Endodermal cell (in vitro differentiated cells): ENCODE measurements around the gene ZDHHC11. TPM values are rescaled to one million over a fixed set of nuclear protein-coding genes. Genes with fewer than 3 reads are reported as not detected.

Source experiments
- DNase-seq: peaks from one replicate; pipeline ENCODE4 v3.0.0-alpha.2; 2017
- H3K27ac ChIP-seq: 2 replicates; pipeline ENCODE4 v1.5.1; 2013; ENCODE audit warnings: mild to moderate bottlenecking, low read depth, low read length, moderate library complexity
- H3K27me3 ChIP-seq: 2 replicates; pipeline ENCODE4 v1.6.1; 2013; ENCODE audit warnings: mild to moderate bottlenecking, low read length, moderate library complexity; ENCODE audit not compliant: insufficient read depth, control insufficient read depth, poor library complexity, severe bottlenecking
- H3K36me3 ChIP-seq: 2 replicates; pipeline ENCODE4 v1.7.0; 2013; ENCODE audit warnings: mild to moderate bottlenecking, low read length, moderate library complexity; ENCODE audit not compliant: control insufficient read depth, insufficient read depth
- H3K4me1 ChIP-seq: one replicate; pipeline ENCODE4 v1.7.0; 2013; ENCODE audit warnings: low read length; ENCODE audit not compliant: control insufficient read depth, insufficient read depth
- H3K4me3 ChIP-seq: 2 replicates; pipeline ENCODE4 v1.5.1; 2013; ENCODE audit warnings: mild to moderate bottlenecking, low read length, moderate library complexity
- H3K9ac ChIP-seq: 2 replicates; pipeline ENCODE4 v1.6.1; 2013; ENCODE audit warnings: mild to moderate bottlenecking, low read length, moderate library complexity; ENCODE audit not compliant: poor library complexity, severe bottlenecking; ENCODE audit errors: extremely low read depth
- H3K9me3 ChIP-seq: 2 replicates; pipeline ENCODE4 v1.6.1; 2013; ENCODE audit warnings: mild to moderate bottlenecking, low read length, moderate library complexity; ENCODE audit not compliant: control insufficient read depth
- H3K27ac Mint-ChIP-seq: 2 replicates; pipeline ENCODE4 v1.8.0; 2020; ENCODE audit warnings: mixed read lengths
- H3K27me3 Mint-ChIP-seq: 2 replicates; pipeline ENCODE4 v1.8.0; 2021; ENCODE audit warnings: mild to moderate bottlenecking, mixed read lengths; ENCODE audit not compliant: insufficient read depth
- H3K36me3 Mint-ChIP-seq: 2 replicates; pipeline ENCODE4 v1.8.0; 2020; ENCODE audit warnings: low read depth, mixed read lengths
- H3K4me1 Mint-ChIP-seq: 2 replicates; pipeline ENCODE4 v1.8.0; 2020; ENCODE audit warnings: mixed read lengths
- H3K4me3 Mint-ChIP-seq: 2 replicates; pipeline ENCODE4 v1.8.0; 2020; ENCODE audit warnings: mild to moderate bottlenecking, moderate library complexity, mixed read lengths
- H3K9me3 Mint-ChIP-seq: 2 replicates; pipeline ENCODE4 v1.8.0; 2020; ENCODE audit warnings: mild to moderate bottlenecking, mixed read lengths
- CTCF ChIP-seq: fragments of 200-600 bp; sonication (generic); conservative IDR thresholded peaks from 2 replicates; pipeline ENCODE4 v1.5.0; 2021; ENCODE audit warnings: antibody characterized with exemption, mild to moderate bottlenecking
- WGBS, 2 experiments: methylation state at CpG; one replicate each; pipeline versions ENCODE4 v1.1.5 to v1.1.7; 2013; ENCODE audit warnings: missing lambda C conversion rate in 2 of 2, mixed read lengths in 1 of 2; ENCODE audit not compliant: insufficient coverage in 1 of 2, insufficient read length in 1 of 2; 5-methylcytosine and 5-hydroxymethylcytosine counted together
- total RNA-seq, 2 donors: library from RNA; stranded (reverse); fragmentation: NEBNext Ultra II Directional in 1 of 2; extraction: Animal tissue kit (Norgen Biotek cat#: 25700) in 1 of 2; gene quantifications; 2 replicates in 1 of 2; 3 replicates in 1 of 2; pipeline ENCODE4 v1.2.1, GENCODE V29; 2021

ZDHHC11 gene
- total RNA-seq, 2 donors from 2014 or later, result 10.6 to 28.9 TPM

- H3K9ac ChIP-seq, result no peak overlapping the region
- H3K36me3 ChIP-seq, result peaks cover 71% of the 10 kb centered on the region
- no peaks in the 10 kb centered on the region for H3K27me3 ChIP-seq
- Mint-ChIP-seq H3K27me3 (no peaks in the 10 kb centered on the region), H3K4me3 (no peak overlapping the region), H3K9me3 (no peaks in the 10 kb centered on the region), H3K36me3 (peaks cover 72% of the 10 kb centered on the region), H3K4me1 (peaks cover 14% of the 10 kb centered on the region), H3K27ac (no peak overlapping the region)
- no peaks in the 10 kb centered on the region for H3K9me3 ChIP-seq
- peaks cover 4% of the 10 kb centered on the region for H3K4me1 ChIP-seq
- TF ChIP-seq CTCF, result no peak
- no peak overlapping the region for H3K27ac ChIP-seq
- WGBS, 2 experiments, result 95 to 98% methylated on average over 12 to 14 of the region's 15 CpGs
- no peak for DNase-seq
- H3K4me3 ChIP-seq, result no peak overlapping the region
These were observed 38.4 kb upstream of the ZDHHC11 start for GRCh38 chr5:889075-889710.

GRCh38 chr5:888638-889035 is 37.9 kb upstream of the ZDHHC11 start:
- H3K36me3 ChIP-seq, result peaks cover 76% of the 10 kb centered on the region
- WGBS, 2 experiments, result 95 to 97% methylated on average over 11 of the region's 11 CpGs
- Mint-ChIP-seq H3K4me1 (peaks cover 10% of the 10 kb centered on the region), H3K36me3 (peaks cover 78% of the 10 kb centered on the region), H3K27ac (no peak overlapping the region), H3K9me3 (no peaks in the 10 kb centered on the region), H3K4me3 (no peak overlapping the region), H3K27me3 (no peaks in the 10 kb centered on the region)
- H3K4me1 ChIP-seq, result peaks cover 4% of the 10 kb centered on the region
- H3K9me3 ChIP-seq, result no peaks in the 10 kb centered on the region
- H3K27ac ChIP-seq, result no peak overlapping the region
- TF ChIP-seq CTCF, result no peak
- H3K4me3 ChIP-seq, result no peak overlapping the region
- H3K9ac ChIP-seq, result no peak overlapping the region
- DNase-seq, result no peak
- no peaks in the 10 kb centered on the region for H3K27me3 ChIP-seq

GRCh38 chr5:887947-888637 is 37.3 kb upstream of the ZDHHC11 start:
- TF ChIP-seq CTCF, result no peak
- 95 to 96% methylated on average over 12 to 14 of the region's 14 CpGs for WGBS, 2 experiments
- H3K27ac Mint-ChIP-seq, result no peak overlapping the region
- peaks cover 6% of the 10 kb centered on the region for H3K4me1 Mint-ChIP-seq
- peaks cover 83% of the 10 kb centered on the region for H3K36me3 Mint-ChIP-seq
- Histone ChIP-seq H3K27me3 (no peaks in the 10 kb centered on the region), H3K36me3 (peaks cover 82% of the 10 kb centered on the region), H3K27ac (no peak overlapping the region), H3K4me3 (no peak overlapping the region), H3K9ac (no peak overlapping the region), H3K4me1 (peaks cover 4% of the 10 kb centered on the region), H3K9me3 (no peaks in the 10 kb centered on the region)
- no peak overlapping the region for H3K4me3 Mint-ChIP-seq
- no peak for DNase-seq
- no peaks in the 10 kb centered on the region for H3K27me3 Mint-ChIP-seq
- no peaks in the 10 kb centered on the region for H3K9me3 Mint-ChIP-seq
